AG08395 (cell line): ENCODE data around the gene OR4F15.

Experiments used
- DNase-seq: peaks from one replicate; pipeline ENCODE4 v3.0.0; 2012; ENCODE audit warnings: mixed read lengths, low spot score

Gene OR4F15

DNA sequence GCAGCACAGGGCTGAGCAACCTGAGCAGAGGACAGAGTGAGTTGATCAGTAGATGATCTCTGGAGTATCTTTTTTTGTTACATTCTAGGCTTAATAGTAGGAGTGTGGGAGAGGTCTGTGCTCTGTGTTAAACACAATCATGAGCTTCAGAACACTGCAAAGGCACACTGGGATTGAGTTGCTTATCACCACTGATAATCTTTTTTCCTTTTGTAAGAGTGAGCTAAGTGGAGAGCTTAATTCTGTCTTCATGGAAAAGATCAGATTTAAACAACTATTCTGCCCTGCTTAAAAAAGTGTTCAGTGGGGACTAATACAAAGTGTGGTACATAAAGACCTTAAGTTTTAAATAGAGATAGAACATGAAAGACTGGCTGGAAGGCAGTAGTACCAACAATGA is 7.6 kb upstream of the OR4F15 start:
- no peak for DNase-seq

GRCh38 chr15:101804941-101805340 is 7.1 kb upstream of the OR4F15 start:
- DNase-seq: no peak

GRCh38 chr15:101805605-101806345 is 6.2 kb upstream of the OR4F15 start:
- DNase-seq: no peak

DNA sequence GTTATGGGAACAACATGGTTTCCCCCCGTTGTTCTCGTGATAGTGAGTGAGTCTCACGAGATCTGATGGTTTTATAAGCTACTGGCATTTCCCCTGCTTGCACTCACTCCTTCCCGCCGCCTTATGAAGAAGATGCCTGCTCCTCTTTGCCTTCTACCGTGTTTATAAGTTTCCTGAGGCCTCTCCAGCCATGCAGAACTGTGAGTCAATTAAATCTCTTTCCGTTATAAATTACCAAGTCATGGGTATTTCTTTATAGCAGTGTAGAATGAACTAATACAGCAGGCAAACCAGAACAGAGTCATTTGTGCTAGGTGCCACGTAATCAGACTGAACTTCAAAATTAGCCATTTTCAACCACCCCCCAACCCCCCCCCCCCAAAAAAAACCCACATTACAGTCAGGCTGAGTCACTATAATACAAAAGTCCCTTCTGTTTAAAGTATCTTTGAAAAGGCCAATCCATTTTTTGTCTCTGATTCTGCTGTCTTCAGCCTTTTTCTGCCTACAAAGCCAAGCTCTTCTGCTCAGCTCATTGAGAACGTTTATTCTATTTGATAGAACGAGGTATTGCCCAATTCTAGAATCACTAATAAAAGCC is 4.6 kb upstream of the OR4F15 start:
- peak; percentile 12 for DNase-seq

- DNase-seq: peak; percentile 15
Measured at GRCh38 chr15:101808201-101808600, 3.8 kb upstream of the OR4F15 start.

GRCh38 chr15:101810456-101810855 is 1.5 kb upstream of the OR4F15 start:
- DNase-seq: no peak

- DNase-seq: no peak
Measured at GRCh38 chr15:101810876-101811275, 1.1 kb upstream of the OR4F15 start.

DNA sequence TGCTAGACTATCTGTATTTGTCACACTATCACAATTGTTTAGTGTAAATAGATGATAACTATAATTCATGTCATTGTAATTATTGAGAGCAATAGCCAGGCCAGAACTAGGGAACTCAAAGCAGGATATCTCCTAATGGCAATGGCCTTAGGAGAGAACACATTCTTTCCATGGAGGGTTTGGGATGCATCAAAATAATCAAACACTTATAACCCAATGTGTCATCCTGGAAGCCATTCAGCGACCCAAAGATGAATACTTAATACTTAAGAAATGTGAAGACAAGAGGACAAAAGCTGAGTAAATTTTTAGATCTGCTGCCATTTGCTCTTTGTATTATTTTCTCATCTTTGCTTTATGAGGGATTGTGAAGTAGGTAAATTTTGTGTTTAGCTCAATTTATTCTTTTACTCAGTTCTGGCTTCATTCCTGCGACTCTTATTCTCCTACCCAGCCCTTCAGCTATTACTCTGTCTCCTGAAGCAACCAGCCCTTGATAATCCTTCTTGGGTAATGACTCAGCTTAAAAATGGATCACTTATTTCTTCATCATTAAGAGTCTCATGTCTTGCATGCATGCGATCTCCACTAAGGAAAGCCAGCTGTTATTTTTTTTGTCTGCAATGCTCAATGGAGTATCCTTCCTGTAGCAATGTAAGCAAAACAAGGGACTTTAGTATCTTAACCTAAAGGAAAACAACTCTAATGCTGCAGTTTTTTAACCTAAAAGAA is 2.0 kb downstream of the OR4F15 start:
- peak; percentile 60 for DNase-seq

DNA sequence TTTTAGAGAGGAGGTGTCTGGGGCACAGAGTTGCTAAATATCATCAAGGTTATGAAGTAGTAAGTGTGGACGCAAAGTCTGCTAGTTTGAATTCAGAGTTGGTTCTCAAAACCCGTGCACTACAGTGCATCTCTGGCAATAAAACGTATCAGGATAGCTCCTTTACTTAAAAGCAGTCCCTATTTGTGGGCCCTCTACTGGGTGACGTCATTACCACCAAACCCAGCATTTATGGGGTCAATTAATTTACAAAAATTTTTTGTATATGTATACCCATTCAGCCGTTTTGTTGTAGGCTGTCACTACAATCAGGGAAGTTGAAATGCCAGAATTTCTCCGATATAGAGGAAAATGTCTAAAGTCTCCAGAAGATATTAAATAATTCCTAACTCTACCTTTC is 8.8 kb downstream of the OR4F15 start:
- no peak for DNase-seq

DNA sequence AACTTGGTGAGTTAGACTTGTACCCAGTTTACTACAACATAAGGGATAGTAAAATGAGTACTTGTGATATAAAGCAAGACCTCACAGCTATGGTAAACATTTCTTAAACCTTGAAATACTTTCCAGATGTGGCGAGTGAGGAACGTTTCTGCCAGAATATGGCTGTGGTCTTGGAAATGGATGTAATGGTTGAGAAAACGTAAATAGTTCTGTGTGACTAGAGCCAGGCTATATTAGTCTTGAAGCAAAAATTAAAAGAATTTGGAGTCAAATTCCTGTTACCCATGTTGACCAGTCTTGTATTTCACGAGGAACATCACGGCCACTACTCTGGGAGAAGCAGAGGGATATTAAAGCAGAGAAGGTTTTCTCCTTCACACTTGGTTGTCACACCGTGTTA is 15.3 kb downstream of the OR4F15 start:
- peak; percentile 31 for DNase-seq

GRCh38 chr15:101828774-101829173 is 16.8 kb downstream of the OR4F15 start:
- no peak for DNase-seq

DNA sequence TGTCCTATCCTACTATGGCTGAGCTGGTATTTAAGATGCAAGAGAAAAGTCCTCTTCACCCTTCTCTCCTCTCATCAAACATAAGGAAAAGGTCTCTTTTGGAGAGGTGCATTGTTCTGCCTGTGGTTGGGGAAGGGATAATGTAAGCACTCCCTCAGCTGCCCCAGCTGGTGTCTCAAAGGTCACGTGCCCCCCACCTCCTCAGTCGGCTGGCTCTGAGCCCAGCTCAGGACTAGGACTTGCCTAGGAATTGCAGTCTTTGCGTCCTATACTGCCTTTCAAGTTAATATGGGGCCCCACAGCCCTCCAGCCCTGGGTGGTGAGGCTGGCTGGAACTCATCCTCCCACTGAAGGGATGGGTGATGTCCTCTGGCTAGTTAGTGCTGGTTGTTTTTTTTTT is 29.7 kb downstream of the OR4F15 start:
- DNase-seq: no peak

- DNase-seq: no peak
Measured at GRCh38 chr15:101844916-101845315, 32.9 kb downstream of the OR4F15 start.

DNA sequence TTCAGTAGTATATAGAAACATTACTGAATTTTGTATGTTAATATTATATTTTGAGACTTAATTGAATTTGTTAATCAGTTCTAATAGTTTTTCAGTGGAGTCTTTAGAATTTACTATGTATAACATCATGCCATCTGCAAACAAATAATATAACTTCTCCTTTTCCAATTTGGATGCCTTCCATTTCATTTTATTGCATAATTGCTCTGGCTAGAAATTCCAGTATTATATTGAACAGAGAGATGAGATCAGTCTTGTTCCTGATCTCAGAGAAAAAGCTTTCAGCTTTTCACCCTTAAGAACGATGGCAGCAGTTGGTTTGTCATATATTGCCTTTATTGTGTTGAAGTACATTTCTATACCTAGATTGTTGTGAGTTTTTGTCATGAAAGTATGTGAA is 40.4 kb downstream of the OR4F15 start:
- DNase-seq: no peak
